HUES48 (cell line): Measurements from ENCODE around the gene B3GLCT.

Experiments used
- H3K27ac ChIP-seq: one replicate; pipeline ENCODE4 v1.7.0; 2013; ENCODE audit warnings: low read depth, low read length, inconsistent platforms
- H3K27me3 ChIP-seq: 2 replicates; pipeline ENCODE4 v1.6.1; 2013; ENCODE audit warnings: mild to moderate bottlenecking, low read length; ENCODE audit not compliant: control insufficient read depth, insufficient read depth
- H3K36me3 ChIP-seq: 2 replicates; pipeline ENCODE4 v1.6.1; 2013; ENCODE audit warnings: low read length; ENCODE audit not compliant: control insufficient read depth, insufficient read depth
- H3K4me1 ChIP-seq: 2 replicates; pipeline ENCODE4 v1.6.1; 2013; ENCODE audit warnings: mild to moderate bottlenecking, low read length; ENCODE audit not compliant: control insufficient read depth, insufficient read depth
- H3K4me3 ChIP-seq: 2 replicates; pipeline ENCODE4 v1.5.1; 2013; ENCODE audit warnings: mild to moderate bottlenecking, low read depth, low read length
- H3K9ac ChIP-seq: 2 replicates; pipeline ENCODE4 v1.6.1; 2013; ENCODE audit warnings: mild to moderate bottlenecking, low read depth, low read length, moderate library complexity
- H3K9me3 ChIP-seq: 2 replicates; pipeline ENCODE4 v1.6.1; 2013; ENCODE audit warnings: low read length; ENCODE audit not compliant: control insufficient read depth, insufficient read depth

Gene B3GLCT

DNA sequence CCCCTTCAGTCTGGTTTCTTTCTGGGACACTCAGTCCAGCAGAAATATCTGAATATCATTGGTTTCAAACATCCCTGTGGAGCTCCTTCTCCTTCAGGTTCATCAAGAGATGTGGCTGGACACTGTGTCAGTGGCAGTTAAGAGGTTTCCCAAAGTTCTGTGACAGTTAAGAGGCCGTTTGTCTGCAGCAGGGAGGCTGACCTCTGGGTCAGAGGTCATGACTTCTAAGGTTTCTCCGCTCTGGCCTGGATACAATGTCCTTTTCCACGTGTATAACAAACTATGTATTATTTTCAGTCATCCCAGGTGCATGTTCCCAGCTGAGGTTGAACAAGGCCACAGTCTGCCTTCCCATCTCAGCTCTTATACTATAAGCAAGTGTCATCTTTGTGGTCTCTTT lies 174.9 kb downstream of the B3GLCT start:
- Histone ChIP-seq H3K9me3 (no peaks in the 10 kb centered on the region), H3K9ac (no peak overlapping the region), H3K27ac (no peak overlapping the region), H3K27me3 (no peaks in the 10 kb centered on the region), H3K4me3 (no peak overlapping the region), H3K36me3 (no peaks in the 10 kb centered on the region), H3K4me1 (no peaks in the 10 kb centered on the region)

DNA sequence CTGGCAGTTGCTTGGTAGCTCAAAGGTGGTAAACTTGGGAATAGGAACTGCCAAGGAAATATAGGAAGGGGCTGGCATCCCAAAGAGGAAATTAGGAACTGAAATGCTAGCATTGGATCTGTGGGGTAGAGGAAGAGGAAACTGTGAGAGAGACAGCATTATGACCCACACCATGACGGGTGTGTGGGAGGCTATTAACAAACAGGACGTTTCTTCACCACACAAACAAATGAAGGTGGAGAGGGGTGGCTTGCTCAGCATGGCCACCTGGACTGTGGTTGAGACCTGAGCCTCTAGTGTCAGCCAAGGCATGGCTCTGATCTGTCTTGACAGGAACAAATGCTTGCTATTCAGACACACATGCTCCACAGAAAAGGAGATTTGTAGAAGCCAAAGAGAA lies 178.2 kb downstream of the B3GLCT start:
- Histone ChIP-seq H3K9me3 (no peaks in the 10 kb centered on the region), H3K4me3 (no peak overlapping the region), H3K4me1 (peaks cover 4% of the 10 kb centered on the region; the same call in 1 of the 2 replicates), H3K27ac (no peak overlapping the region), H3K36me3 (no peaks in the 10 kb centered on the region), H3K9ac (no peak overlapping the region), H3K27me3 (no peaks in the 10 kb centered on the region)

DNA sequence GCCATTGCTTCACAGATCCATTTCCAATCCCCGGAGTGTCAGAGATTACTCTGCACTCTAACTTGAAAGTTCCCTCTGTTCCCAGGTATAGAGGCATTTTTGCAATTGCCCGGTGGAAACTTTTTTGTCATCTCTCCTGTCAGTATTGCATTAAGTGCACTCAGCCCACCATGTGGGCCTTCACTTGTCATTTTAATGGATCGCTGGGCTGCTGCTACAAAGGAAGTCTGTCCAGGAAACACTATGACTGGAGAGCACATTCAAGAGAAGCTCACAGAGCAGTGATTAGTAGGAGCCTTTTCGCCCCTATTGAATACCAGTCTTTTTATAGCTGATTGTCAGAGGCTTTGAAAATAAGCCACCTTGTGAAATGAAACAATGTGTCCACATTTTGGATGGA lies 180.9 kb downstream of the B3GLCT start:
- Histone ChIP-seq H3K4me1 (peaks cover 4% of the 10 kb centered on the region; the same call in 1 of the 2 replicates), H3K9ac (no peak overlapping the region), H3K27me3 (no peaks in the 10 kb centered on the region), H3K27ac (no peak overlapping the region), H3K36me3 (no peaks in the 10 kb centered on the region), H3K9me3 (no peaks in the 10 kb centered on the region), H3K4me3 (no peak overlapping the region)
